Right lung (tissue), 5 donors: ENCODE data around the gene CRY1. TPM values are rescaled to one million over a fixed set of nuclear protein-coding genes. Genes with fewer than 3 reads are reported as not detected.

Source experiments
- DNase-seq, 2 donors: peaks; one replicate each; pipeline ENCODE4 v3.0.0-alpha.2; 2013
- polyA plus RNA-seq, 5 donors: library from polyadenylated mRNA; unstranded; fragments of 120-200 nt; gene quantifications; one replicate each; pipeline versions ENCODE4 v1.2.1 to v1.2.3, GENCODE V29; 2013; ENCODE audit warnings: inconsistent platforms in 1 of 5, low replicate concordance in 1 of 5; ENCODE audit not compliant: insufficient read length in 5 of 5, insufficient read depth in 1 of 5

Gene CRY1
- polyA plus RNA-seq, 5 donors: 27.5 to 30.6 (median 28.0) TPM

DNA sequence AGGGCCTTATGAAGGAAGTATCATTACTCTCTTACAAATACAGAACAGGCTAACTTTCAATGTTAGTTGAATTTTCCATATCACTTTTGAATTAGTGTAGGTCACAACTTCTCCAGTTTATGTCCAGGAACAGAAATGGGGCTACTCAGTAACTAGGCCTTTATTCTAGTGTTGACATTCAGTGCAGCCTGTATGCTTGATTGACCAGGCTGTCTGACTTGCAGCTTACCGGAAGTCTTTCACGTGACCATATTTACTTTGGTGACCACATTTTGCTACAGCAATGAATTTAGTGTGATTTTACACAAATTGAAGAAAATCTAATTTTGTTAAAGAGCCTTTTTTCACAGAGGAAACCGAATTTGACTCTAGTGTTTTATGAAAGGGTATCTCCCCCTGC, 118.8 kb downstream of the CRY1 start:
- no peak for DNase-seq

DNA sequence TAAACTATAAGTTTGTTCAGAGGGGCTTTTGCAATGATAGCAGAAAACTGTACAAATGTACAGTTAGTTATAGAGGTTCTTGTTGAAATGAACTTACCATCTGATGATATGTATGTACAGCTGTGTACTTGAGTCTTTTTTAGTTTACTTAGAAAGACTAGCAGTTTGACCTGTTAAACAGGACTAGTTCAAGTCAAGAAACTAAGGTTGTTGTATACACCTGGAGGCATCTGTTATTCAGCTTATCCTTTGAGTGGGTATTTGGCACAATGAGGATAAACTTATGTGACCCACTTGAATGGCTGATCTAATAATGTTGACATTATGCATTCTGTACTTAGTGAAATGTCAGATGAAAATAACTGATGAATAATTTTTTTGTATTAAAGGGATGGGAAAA, 119.8 kb downstream of the CRY1 start:
- DNase-seq: no peak

DNA sequence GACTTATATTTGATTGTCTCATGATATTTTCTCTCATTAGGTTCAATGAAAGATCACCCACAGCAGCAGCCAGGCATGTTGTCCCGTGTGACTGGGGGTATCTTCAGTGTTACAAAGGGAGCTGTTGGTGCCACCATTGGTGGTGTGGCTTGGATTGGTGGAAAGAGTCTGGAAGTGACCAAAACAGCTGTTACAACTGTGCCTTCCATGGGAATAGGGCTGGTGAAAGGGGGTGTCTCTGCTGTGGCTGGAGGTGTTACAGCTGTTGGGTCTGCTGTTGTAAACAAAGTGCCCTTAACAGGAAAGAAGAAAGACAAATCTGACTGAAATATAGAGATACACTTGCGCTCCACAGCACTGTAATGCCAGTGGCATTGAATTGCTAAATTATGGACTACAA, 122.3 kb downstream of the CRY1 start:
- DNase-seq: no peak

DNA sequence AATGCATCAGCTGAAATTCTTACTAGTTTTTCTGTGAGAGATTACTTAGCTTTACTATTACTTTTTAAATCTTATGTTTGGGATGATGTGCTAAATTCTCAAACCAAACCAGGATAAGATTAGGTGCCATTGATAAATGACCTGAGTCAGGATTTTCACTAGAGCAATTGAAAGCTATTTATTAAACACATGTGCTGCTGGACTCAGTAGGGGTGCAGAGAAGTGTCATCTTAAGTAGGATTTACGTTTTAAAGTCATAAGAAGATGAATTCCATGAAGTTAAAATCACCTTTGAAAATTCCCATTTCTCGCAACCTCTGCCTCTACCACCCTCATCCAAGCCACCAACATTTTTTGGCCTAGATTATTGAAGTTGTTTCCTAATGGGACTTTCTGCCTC, 128.8 kb downstream of the CRY1 start:
- DNase-seq: no peak

DNA sequence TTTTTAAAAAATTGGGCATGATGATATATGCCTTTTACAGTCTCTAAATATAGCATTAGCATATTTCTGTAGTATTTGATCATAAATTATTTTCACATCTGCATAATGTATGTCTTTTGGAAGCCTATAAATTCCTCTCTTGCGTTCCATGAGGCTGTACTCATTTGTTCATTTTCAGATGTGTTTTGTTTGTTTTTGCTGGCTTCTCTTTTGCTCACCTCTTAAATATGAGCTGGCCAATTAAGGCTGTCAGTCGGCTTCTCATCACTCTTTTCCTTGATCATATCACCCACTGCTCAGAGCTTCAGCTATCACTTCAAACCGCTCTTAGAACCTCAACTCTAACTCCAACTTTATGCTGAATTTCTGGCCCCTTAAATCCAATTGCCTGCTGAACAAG, 131.1 kb downstream of the CRY1 start:
- DNase-seq: no peak

DNA sequence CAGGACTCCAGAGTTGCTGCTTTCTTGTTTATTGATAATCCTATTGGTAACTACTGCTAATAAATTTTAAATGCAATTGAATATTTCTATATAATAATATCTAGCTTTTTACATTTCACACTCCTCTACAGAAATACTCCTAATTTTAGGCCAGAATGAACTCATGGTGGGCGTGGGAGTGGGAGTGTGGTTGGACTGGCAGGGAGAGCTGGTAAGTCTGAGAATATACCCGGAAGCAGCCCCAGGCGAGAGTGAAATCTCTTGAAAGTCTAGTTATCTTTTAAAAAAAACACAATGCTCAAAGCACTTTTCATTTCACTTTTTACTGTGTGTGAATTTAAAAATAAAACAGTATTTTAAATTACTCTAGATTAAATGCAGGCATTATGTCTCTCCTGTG, 132.9 kb downstream of the CRY1 start:
- DNase-seq: no peak

DNA sequence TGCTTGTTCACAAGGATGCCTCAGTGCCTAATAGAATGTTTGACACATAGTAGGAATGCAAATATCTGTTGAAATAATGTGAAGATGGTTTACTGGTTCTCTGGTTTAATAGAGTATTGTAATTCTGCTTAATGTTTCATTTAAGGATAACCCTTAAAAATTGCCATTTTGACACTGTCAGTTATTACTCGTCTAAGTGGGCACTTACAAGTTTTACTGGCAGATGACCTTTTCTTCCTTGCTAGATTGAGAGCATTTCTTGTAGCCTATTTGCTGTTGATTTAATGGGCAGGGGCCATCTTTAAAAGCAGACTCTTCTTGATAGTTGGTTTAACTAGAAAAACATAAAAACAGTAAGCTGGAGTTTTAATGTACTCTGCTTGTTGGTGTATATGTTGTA, 135.8 kb downstream of the CRY1 start:
- DNase-seq: no peak

DNA sequence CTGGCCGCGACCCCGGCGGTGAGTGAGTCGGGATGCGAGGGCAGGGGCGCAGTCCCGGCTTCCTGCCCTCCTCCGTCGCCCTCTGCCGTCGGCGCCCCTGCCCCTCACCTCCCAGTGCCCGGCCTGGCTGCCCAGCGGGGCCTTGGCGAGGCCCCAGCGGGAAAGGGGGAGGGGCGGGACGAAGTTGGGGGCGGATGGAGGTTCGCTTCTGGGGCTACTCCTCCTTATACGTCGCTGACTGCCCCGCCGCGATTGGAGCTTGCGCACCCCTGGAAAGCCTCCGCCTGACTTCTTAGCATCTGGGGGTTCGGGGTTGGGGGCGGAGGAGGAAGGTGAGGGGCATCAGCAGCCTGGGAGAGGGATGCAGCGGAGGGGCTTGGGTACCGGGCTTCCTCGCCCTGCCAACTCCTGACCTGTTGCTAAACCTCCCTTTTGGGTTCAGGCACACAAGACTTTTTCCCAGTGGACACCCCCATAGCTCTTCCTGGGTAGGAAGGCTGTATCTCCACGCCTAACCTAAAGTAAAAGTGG, 137.2 kb downstream of the CRY1 start:
- peak; percentile 83 to 86 for DNase-seq

DNA sequence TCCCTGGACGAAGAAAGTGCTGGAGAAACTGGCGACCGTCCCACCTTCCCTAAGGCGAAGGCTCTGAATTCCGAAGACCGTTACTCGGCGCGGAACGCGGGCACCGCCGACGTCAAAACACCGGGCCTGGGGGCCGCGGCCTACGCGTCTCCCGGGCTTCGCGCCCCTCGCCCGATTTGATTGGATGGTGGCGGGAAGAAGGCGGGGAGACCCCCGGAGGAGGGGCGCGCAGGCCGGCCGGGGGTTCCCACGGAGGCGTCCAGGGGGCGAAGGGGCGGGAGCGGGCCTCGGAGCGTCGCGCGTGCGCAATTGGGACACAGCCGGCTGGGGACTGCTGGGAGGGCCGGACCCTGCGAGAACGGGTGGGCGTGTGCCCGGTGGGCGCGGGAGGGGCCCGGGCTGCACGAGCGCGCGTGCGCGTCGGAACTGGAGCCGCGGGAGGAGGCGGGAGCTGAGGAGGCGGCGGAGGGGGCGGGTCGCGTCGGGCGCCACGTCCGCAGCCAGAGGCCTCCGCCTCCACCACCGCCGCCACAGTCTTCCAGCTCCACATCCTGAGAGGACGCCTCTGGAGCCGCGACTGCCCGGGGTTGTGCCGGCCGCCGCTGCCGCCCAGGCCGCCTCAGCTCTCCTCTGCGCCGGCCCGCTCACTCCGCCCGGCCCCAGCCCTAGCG, 137.8 kb downstream of the CRY1 start, which contains the start of gene TMEM263:
TSS of gene TMEM263 (plus strand) at position 531 of the 671 bp plus-strand sequence. CDS start 11,210 bp downstream, outside the sequence.
- DNase-seq: peak; percentile 99

DNA sequence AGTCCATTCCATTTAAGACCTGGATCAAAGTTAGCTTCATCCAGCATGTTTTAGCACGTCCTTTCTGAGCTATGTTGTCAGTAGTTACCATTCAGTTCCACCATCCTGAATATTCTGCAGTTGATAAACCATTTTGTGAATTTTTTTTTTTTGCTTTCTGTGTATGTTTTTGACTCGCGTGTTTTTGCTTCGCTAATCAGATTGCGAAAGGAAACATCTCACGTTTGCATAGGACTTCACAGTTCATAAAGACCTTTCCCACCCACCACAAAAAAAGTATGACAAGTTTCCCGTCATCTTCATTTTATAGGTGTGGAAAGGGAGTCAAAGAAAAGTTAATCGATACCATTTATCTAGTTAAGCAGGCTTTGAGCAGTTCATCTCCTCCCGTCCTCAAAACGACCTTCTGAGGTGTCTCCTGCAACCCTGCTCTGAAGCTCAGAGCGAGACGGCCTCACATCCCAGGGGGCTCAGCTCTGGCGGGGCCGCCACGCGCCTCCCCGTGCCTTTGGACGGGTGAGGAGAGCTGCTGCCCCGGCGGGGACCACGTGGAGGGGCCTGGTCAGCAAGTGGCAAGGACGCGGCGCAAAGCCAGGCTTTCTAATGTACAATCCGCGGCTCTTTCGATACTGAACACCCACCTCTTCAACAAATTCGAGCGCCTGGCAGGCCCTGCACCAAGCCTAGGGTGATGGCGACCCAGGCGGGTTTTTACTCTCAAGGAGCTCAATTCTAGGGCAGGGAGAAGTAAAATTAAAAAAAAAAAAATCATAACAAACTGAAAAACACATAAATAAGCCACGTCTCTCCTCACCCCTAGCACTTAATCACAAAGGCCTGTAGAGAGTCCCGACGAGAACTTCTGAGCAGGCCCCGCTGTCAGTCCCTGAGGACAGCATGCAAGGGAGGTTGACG, 138.6 kb downstream of the CRY1 start:
- DNase-seq: peak in 1 of 2 donors; percentile 28

DNA sequence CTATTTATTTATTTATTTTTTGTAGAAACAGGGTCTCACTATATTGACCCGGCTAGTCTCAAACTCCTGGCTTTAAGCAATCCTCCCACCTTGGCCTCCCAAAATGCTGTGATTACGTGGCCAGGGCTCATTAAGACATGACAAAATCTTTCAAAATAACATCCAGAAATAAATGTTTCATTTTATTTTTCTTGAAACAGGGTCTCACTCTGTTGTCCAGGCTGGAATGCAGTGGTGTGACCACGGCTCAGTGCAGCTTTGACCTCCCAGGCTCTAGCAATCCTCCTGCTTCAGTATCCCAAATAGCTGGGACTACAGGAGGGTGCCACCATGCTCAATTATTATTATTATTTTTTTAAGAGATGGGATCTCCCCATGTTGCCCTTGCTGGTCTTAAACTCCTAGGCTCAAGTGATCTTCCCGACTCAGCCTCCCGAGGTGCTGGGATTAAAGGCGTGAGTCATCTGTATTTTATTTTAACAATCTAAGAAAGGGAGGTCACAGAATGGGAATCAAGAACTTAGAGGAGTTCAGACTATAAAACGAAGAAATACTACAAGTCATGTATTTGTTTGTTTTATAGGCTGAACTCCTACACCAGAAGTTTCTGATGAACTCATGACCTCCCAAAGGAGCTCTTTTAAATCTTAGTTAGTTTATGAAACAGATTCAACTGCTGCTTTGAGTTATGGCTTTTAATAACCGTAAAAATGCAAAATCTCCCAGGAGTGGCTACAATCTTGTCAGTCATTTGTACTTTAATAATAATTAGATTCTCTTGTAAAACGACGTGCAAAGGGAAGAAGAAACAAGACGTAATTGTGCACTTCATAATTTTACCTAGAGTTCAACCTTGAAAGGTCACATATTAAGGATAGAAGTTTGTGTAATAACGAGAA, 139.7 kb downstream of the CRY1 start:
- no peak for DNase-seq

DNA sequence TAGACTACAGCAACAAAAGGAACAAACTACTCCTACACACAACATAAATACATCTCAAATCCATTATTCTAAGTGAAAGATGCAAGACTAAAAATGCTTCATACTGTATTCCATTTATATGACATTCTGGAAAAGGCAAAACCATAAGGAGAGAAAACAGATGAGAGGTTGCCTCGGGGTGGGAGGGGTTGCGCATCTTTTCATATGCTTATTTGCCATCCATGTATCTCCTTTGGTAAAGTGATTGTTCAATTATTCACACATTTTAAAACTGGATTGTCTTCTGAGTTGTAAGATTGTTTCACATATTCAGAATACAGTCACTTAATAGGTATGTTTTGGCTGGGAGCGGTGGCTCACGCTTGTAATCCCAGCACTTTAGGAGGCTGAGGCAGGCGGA, 142.8 kb downstream of the CRY1 start:
- DNase-seq: no peak

DNA sequence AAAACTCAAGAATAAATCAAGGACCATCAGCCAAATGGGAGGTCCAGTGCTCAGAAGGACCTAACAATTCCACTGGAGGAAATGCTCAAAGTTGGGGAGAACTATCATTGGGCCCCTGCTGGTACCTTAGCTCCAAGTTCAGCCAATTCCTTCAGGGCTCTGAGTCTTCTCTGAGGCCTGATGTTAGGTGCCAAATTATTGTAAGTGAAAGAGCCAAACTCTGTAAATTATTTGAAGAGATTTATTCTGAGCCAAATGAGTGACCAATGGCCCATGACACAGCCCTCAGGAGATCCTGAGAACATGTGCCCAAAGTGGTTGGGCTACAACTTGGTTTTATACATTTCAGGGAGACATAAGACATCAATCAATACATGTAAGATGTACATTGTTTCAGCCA, 145.9 kb downstream of the CRY1 start:
- no peak for DNase-seq

DNA sequence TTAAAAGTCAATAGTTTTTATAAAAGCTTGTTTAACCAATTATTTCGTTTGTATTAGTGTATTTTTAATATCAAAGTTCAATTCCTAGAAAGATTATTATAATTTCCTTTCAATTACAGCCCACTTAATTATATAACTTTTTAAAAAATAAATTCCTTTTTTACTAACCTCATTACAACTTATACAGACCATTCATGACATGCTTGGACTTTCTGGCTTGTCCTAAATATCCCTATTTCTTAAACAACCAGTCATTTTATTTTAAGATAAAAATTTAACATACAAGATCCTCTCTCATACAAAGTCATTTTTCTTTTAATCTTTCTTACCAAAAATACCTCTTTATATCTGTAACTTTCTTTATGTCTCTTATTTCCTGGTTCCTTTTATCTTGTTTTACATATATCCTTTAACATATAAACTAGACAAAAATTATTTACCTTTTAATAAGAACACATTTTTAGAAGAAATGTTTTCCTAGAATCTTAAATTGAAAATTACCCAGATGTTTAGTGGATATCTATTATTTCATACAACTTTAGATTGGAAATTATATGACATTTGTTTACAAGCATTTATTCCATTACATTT, 148.0 kb downstream of the CRY1 start:
- DNase-seq: no peak

DNA sequence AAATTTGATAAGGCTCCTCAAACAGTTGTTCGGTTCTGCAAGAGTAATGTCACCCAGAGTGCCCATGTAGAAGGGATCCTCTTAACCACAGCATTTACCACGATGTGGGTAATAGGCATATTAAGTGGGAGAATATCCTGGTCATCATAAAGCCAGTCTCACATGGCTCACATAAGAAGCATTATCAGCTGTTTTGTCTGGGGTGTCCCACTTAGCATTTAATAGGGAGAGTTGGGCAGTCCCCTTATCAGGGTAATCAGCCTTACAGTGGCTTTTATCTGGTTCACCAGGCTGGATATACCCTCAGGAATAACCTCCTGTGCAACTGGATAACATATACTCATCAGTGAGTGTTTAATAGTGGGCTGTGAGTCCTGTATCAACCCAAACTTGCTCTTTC, 150.6 kb downstream of the CRY1 start:
- no peak for DNase-seq

DNA sequence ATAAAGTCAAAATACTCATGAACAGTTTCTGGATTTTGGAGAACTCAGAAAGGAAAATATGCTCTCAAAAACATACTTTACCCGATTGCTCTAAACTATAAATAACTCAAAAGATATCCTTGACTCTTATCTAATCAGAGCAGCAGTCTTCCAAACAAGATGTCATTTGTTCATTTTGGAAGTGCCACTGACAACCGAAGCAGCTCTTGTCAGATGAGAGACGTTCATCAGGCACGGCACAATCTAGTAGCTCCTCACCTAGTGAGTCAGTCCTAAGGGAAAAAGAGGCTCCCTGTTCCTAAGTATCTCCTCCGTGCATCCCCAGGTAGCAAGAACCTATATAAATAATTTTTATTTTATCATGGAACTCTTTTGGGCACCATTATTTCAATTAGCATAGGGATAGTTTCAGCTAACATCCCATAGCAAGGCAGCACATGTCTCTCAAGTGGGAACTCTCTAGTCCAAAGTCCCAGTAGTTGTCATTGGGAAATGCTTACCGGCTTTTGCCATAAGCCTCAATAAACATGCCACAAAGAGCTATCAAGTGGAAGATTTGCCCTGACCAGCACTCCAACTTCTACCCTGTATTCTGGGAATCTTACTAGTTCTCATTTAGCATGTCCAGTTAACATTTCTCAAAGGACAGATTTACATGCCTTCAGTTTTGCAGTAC, 151.7 kb downstream of the CRY1 start:
- DNase-seq: no peak
